Panc1 (cell line): Measurements from ENCODE around the gene WDFY2. TPM values are rescaled to one million over a fixed set of nuclear protein-coding genes. Genes with fewer than 3 reads are reported as not detected.

ENCODE experiments used
- ATAC-seq: fragments of 200-7000 bp; cut with Tn5 transposase; 2 replicates; pipeline ENCODE4 v1.9.1; 2020; ENCODE audit warnings: mild to moderate bottlenecking, moderate library complexity
- BruUV-seq: library from RNA; stranded (reverse); fragments of 400-500 nt; replicated peaks from 2 replicates; lab custom pipeline; 2021; lab: Mats Ljungman, UMichigan
- CTCF ChIA-PET: fragments of 300-600 bp; sonication (Branson Sonifier 250); formaldehyde crosslinking; loops from one replicate; lab custom pipeline; 2022; ENCODE audit warnings: antibody characterized with exemption; lab: Charles Lee
- POLR2A ChIA-PET: fragments of 300-600 bp; sonication (Branson Sonifier 250); formaldehyde crosslinking; loops from one replicate; lab custom pipeline; 2022; ENCODE audit warnings: antibody characterized with exemption; lab: Charles Lee
- DNase-seq: peaks from one replicate; pipeline ENCODE4 v3.0.0-alpha.2; 2010; ENCODE audit warnings: low read depth, low spot score
- H3K27ac ChIP-seq: 2 replicates; pipeline ENCODE4 v1.5.1; 2011; ENCODE audit warnings: mild to moderate bottlenecking, low read length, inconsistent platforms
- H3K27me3 ChIP-seq: fragments of 200-500 bp; sonication (Bioruptor generic); 2 replicates; pipeline ENCODE4 v1.6.0; 2014; ENCODE audit warnings: low read length, inconsistent platforms; ENCODE audit not compliant: control insufficient read depth, insufficient read depth
- H3K36me3 ChIP-seq: fragments of 200-500 bp; sonication (Bioruptor generic); 2 replicates; pipeline ENCODE4 v1.5.1; 2014; ENCODE audit warnings: inconsistent platforms, mild to moderate bottlenecking, low read length, moderate library complexity; ENCODE audit not compliant: control insufficient read depth, insufficient read depth
- H3K4me1 ChIP-seq: 2 replicates; pipeline ENCODE4 v1.5.1; 2011; ENCODE audit warnings: inconsistent platforms, mild to moderate bottlenecking, low read length, moderate library complexity; ENCODE audit not compliant: control insufficient read depth, insufficient read depth
- H3K4me3 ChIP-seq, 2 experiments: 2 replicates each; pipeline ENCODE4 v1.5.1; 2011 to 2012; ENCODE audit warnings: low read depth in 2 of 2, low read length in 2 of 2, mild to moderate bottlenecking in 2 of 2, inconsistent platforms in 1 of 2, moderate library complexity in 1 of 2
- H3K9me3 ChIP-seq: fragments of 200-500 bp; sonication (Bioruptor generic); 2 replicates; pipeline ENCODE4 v1.5.1; 2014; ENCODE audit warnings: low read depth, mild to moderate bottlenecking, inconsistent platforms, low read length, moderate library complexity; ENCODE audit not compliant: control insufficient read depth, insufficient read depth
- POLR2AphosphoS5 ChIP-seq: IDR thresholded peaks from 2 replicates; pipeline ENCODE4 v1.6.1; 2012; ENCODE audit warnings: mild to moderate bottlenecking, low read depth, low read length, moderate library complexity
- SIN3A ChIP-seq: IDR thresholded peaks from 2 replicates; pipeline ENCODE4 v1.6.1; 2012; ENCODE audit warnings: low read depth, mild to moderate bottlenecking, low read length, moderate library complexity, borderline replicate concordance; ENCODE audit not compliant: insufficient read depth
- TCF7L2 ChIP-seq: IDR thresholded peaks from 2 replicates; pipeline ENCODE4 v1.6.1; 2011; ENCODE audit warnings: mild to moderate bottlenecking, low read depth, low read length, inconsistent platforms
- in situ Hi-C: cut with HindIII; loops from 2 replicates; pipeline ENCODE4 v1.10.0; 2016; ENCODE audit warnings: low sequenced_read_pairs, low pct_unique_long_range_greater_than_20kb
- intact Hi-C: fragments of 100-400 bp; cut with micrococcal nuclease; formaldehyde crosslinking; loops from one replicate; pipeline ENCODE4 v1.10.0; 2022; ENCODE audit not compliant: unreplicated experiment
- total RNA-seq: library from RNA; stranded (reverse); gene quantifications from one replicate; pipeline ENCODE4 v1.2.1, GENCODE V29; 2021; ENCODE audit not compliant: unreplicated experiment
- TF ChIP-seq, protein P1 (sequence below), 2 experiments: IDR thresholded peaks; 2 replicates each; pipeline ENCODE4 v1.6.1; 2011 to 2012; ENCODE audit warnings: low read depth in 2 of 2, control low read depth in 1 of 2, low read length in 1 of 2, mild to moderate bottlenecking in 1 of 2, moderate library complexity in 1 of 2; ENCODE audit not compliant: insufficient read depth in 1 of 2
- TF ChIP-seq, protein P2 (sequence below): fragments of 450-650 bp; IDR thresholded peaks from 2 replicates; pipeline ENCODE4 v1.5.1; 2017; ENCODE audit warnings: mild to moderate bottlenecking

WDFY2 gene
- total RNA-seq, 1 experiment from 2014 or later: 7.8 TPM

GRCh38 chr13:51557875-51558612 is 26.2 kb upstream of the WDFY2 start:
- ChIA-PET POLR2A (no interaction called here), CTCF (no interaction called here)
- in situ Hi-C loops (no loop called here), intact Hi-C loops (no loop called here)
- no TSS peak for BruUV-seq
- Histone ChIP-seq H3K27me3 (no peaks in the 10 kb centered on the region), H3K4me3 (no peak overlapping the region), H3K36me3 (no peaks in the 10 kb centered on the region), H3K27ac (no peak overlapping the region), H3K4me1 (no peaks in the 10 kb centered on the region), H3K9me3 (no peaks in the 10 kb centered on the region)
- TF ChIP-seq, protein P1, sequence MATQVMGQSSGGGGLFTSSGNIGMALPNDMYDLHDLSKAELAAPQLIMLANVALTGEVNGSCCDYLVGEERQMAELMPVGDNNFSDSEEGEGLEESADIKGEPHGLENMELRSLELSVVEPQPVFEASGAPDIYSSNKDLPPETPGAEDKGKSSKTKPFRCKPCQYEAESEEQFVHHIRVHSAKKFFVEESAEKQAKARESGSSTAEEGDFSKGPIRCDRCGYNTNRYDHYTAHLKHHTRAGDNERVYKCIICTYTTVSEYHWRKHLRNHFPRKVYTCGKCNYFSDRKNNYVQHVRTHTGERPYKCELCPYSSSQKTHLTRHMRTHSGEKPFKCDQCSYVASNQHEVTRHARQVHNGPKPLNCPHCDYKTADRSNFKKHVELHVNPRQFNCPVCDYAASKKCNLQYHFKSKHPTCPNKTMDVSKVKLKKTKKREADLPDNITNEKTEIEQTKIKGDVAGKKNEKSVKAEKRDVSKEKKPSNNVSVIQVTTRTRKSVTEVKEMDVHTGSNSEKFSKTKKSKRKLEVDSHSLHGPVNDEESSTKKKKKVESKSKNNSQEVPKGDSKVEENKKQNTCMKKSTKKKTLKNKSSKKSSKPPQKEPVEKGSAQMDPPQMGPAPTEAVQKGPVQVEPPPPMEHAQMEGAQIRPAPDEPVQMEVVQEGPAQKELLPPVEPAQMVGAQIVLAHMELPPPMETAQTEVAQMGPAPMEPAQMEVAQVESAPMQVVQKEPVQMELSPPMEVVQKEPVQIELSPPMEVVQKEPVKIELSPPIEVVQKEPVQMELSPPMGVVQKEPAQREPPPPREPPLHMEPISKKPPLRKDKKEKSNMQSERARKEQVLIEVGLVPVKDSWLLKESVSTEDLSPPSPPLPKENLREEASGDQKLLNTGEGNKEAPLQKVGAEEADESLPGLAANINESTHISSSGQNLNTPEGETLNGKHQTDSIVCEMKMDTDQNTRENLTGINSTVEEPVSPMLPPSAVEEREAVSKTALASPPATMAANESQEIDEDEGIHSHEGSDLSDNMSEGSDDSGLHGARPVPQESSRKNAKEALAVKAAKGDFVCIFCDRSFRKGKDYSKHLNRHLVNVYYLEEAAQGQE (IDR thresholded peaks at IDR 0.05; ENCODE audit: insufficient read depth in 1 of 2, low read depth in 2 of 2, low read length in 1 of 2): no peak
- no peak for TF ChIP-seq SIN3A
- TF ChIP-seq, protein P2, sequence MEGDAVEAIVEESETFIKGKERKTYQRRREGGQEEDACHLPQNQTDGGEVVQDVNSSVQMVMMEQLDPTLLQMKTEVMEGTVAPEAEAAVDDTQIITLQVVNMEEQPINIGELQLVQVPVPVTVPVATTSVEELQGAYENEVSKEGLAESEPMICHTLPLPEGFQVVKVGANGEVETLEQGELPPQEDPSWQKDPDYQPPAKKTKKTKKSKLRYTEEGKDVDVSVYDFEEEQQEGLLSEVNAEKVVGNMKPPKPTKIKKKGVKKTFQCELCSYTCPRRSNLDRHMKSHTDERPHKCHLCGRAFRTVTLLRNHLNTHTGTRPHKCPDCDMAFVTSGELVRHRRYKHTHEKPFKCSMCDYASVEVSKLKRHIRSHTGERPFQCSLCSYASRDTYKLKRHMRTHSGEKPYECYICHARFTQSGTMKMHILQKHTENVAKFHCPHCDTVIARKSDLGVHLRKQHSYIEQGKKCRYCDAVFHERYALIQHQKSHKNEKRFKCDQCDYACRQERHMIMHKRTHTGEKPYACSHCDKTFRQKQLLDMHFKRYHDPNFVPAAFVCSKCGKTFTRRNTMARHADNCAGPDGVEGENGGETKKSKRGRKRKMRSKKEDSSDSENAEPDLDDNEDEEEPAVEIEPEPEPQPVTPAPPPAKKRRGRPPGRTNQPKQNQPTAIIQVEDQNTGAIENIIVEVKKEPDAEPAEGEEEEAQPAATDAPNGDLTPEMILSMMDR: no peak
- no peak for TF ChIP-seq TCF7L2
- TF ChIP-seq POLR2AphosphoS5: no peak
- DNase-seq (no peak), ATAC-seq (no peak; the same call in 1 of the 2 replicates)

DNA sequence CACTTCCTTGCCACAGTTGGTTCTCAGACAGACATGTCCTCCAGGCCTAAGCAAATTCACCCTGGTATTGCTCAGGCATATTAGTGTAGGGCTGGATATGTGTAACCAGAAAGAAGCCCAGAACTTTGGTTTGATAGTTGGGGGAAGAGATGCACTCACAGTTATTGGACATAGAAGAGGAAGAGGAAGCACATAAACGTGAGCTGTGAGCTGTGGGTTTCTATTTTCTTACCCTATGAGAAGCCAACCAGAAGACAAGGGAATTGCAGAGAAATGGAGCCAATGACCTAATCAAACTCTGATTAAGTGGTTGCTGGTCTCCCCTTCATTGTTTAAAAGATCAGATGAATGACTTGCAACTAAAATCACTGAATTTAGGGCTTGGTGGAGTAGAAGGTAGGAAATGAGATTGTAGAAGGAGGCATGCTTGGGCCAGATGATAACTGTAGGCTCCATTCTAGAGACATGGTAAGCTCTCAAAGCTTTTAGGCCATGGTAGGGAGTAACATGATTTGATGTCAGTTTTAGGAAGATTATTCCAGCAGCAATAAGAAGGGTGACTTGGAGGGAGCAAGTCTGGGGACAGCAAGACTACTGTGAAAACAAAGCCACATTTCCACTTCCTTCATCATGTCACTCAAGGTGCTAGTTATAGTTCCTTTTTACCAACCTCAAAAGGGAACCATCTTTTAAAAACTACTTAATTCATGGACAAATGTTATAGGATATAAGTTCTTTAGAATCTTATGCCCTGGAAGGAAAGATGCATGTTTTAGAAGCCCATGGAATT is 24.1 kb upstream of the WDFY2 start:
- in situ Hi-C loops: no loop called here
- no peaks in the 10 kb centered on the region for H3K27me3 ChIP-seq
- DNase-seq (no peak), ATAC-seq (no peak)
- no peak overlapping the region for H3K4me3 ChIP-seq
- intact Hi-C loops: no loop called here
- POLR2A ChIA-PET: no interaction called here
- TF ChIP-seq, protein P2: no peak
- TF ChIP-seq TCF7L2: no peak
- TF ChIP-seq POLR2AphosphoS5: no peak
- CTCF ChIA-PET: no interaction called here
- H3K4me1 ChIP-seq: no peaks in the 10 kb centered on the region
- no peaks in the 10 kb centered on the region for H3K9me3 ChIP-seq
- no peaks in the 10 kb centered on the region for H3K36me3 ChIP-seq
- BruUV-seq: no TSS peak
- H3K27ac ChIP-seq: no peak overlapping the region
